ENCODE data around the gene MEI1.

The MEI1 gene

GRCh38 chr22:41821471-41822316, 122.4 kb downstream of the MEI1 start:
- no peak overlapping the region for H3K9ac ChIP-seq (ENCODE audit: insufficient read length, low read depth)
- peaks cover 25% of the 10 kb centered on the region for H3K4me1 ChIP-seq (ENCODE audit: insufficient read depth, insufficient read length)
- no peaks in the 10 kb centered on the region for H3K27me3 ChIP-seq (ENCODE audit: insufficient read depth, insufficient read length)
- DNase-seq (ENCODE audit: low read depth, low spot score): no peak
- H3K9me3 ChIP-seq (ENCODE audit: insufficient read depth, low read length): no peaks in the 10 kb centered on the region
- TF ChIP-seq SUZ12 (IDR thresholded peaks at IDR 0.05; ENCODE audit: extremely low read depth, insufficient read depth, insufficient read length) (no peak), YY1 (IDR thresholded peaks at IDR 0.05; ENCODE audit: insufficient read depth, insufficient read length) (no peak), ZNF274 (IDR thresholded peaks at IDR 0.05; ENCODE audit: low read depth, low read length) (no peak)
- peaks cover 31% of the 10 kb centered on the region for H3K36me3 ChIP-seq (ENCODE audit: insufficient read depth, insufficient read length, low read length)
- no peak overlapping the region for H3K4me3 ChIP-seq (ENCODE audit: insufficient read length, low read depth)

GRCh38 chr22:41822317-41823057, 123.2 kb downstream of the MEI1 start:
- H3K36me3 ChIP-seq (ENCODE audit: insufficient read depth, insufficient read length, low read length): peaks cover 29% of the 10 kb centered on the region
- H3K9ac ChIP-seq (ENCODE audit: insufficient read length, low read depth): no peak overlapping the region
- H3K4me3 ChIP-seq (ENCODE audit: insufficient read length, low read depth): no peak overlapping the region
- no peaks in the 10 kb centered on the region for H3K9me3 ChIP-seq (ENCODE audit: insufficient read depth, low read length)
- H3K27me3 ChIP-seq (ENCODE audit: insufficient read depth, insufficient read length): no peaks in the 10 kb centered on the region
- H3K4me1 ChIP-seq (ENCODE audit: insufficient read depth, insufficient read length): peaks cover 27% of the 10 kb centered on the region
- DNase-seq (ENCODE audit: low read depth, low spot score): no peak
- TF ChIP-seq SUZ12 (IDR thresholded peaks at IDR 0.05; ENCODE audit: extremely low read depth, insufficient read depth, insufficient read length): no peak
- no peak for TF ChIP-seq YY1 (IDR thresholded peaks at IDR 0.05; ENCODE audit: insufficient read depth, insufficient read length)
- TF ChIP-seq ZNF274 (IDR thresholded peaks at IDR 0.05; ENCODE audit: low read depth, low read length): no peak

- peaks cover 25% of the 10 kb centered on the region for H3K36me3 ChIP-seq (ENCODE audit: insufficient read depth, insufficient read length, low read length)
Measured at GRCh38 chr22:41823797-41824196, 124.5 kb downstream of the MEI1 start.

GRCh38 chr22:41825376-41825775, 126.1 kb downstream of the MEI1 start:
- H3K4me1 ChIP-seq (ENCODE audit: insufficient read depth, insufficient read length): peaks cover 28% of the 10 kb centered on the region
- no peak overlapping the region for H3K4me3 ChIP-seq (ENCODE audit: insufficient read length, low read depth)
- H3K9me3 ChIP-seq (ENCODE audit: insufficient read depth, low read length): no peaks in the 10 kb centered on the region
- peaks cover 16% of the 10 kb centered on the region for H3K36me3 ChIP-seq (ENCODE audit: insufficient read depth, insufficient read length, low read length)
- TF ChIP-seq ZNF274 (IDR thresholded peaks at IDR 0.05; ENCODE audit: low read depth, low read length): no peak
- TF ChIP-seq SUZ12 (IDR thresholded peaks at IDR 0.05; ENCODE audit: extremely low read depth, insufficient read depth, insufficient read length): no peak
- no peak for TF ChIP-seq YY1 (IDR thresholded peaks at IDR 0.05; ENCODE audit: insufficient read depth, insufficient read length)
- DNase-seq (ENCODE audit: low read depth, low spot score): no peak
- no peak overlapping the region for H3K9ac ChIP-seq (ENCODE audit: insufficient read length, low read depth)
- H3K27me3 ChIP-seq (ENCODE audit: insufficient read depth, insufficient read length): no peaks in the 10 kb centered on the region

More at GRCh38 chr22:41823797-41824196, 124.5 kb downstream of the MEI1 start:
- Histone ChIP-seq H3K9ac (ENCODE audit: insufficient read length, low read depth) (no peak overlapping the region), H3K4me1 (ENCODE audit: insufficient read depth, insufficient read length) (peaks cover 28% of the 10 kb centered on the region), H3K4me3 (ENCODE audit: insufficient read length, low read depth) (no peak overlapping the region), H3K27me3 (ENCODE audit: insufficient read depth, insufficient read length) (no peaks in the 10 kb centered on the region), H3K9me3 (ENCODE audit: insufficient read depth, low read length) (no peaks in the 10 kb centered on the region)
- TF ChIP-seq YY1 (IDR thresholded peaks at IDR 0.05; ENCODE audit: insufficient read depth, insufficient read length): no peak
- TF ChIP-seq SUZ12 (IDR thresholded peaks at IDR 0.05; ENCODE audit: extremely low read depth, insufficient read depth, insufficient read length): no peak
- no peak for TF ChIP-seq ZNF274 (IDR thresholded peaks at IDR 0.05; ENCODE audit: low read depth, low read length)
- no peak for DNase-seq (ENCODE audit: low read depth, low spot score)

- H3K9ac ChIP-seq (ENCODE audit: insufficient read length, low read depth): peak overlapping the region; percentile 21
- TF ChIP-seq ZNF274 (IDR thresholded peaks at IDR 0.05; ENCODE audit: low read depth, low read length) (no peak), YY1 (IDR thresholded peaks at IDR 0.05; ENCODE audit: insufficient read depth, insufficient read length) (no peak), SUZ12 (IDR thresholded peaks at IDR 0.05; ENCODE audit: extremely low read depth, insufficient read depth, insufficient read length) (no peak)
- H3K36me3 ChIP-seq (ENCODE audit: insufficient read depth, insufficient read length, low read length): peaks cover 11% of the 10 kb centered on the region
- DNase-seq (ENCODE audit: low read depth, low spot score): no peak
- no peaks in the 10 kb centered on the region for H3K9me3 ChIP-seq (ENCODE audit: insufficient read depth, low read length)
- H3K4me1 ChIP-seq (ENCODE audit: insufficient read depth, insufficient read length): peaks cover 28% of the 10 kb centered on the region
- H3K27me3 ChIP-seq (ENCODE audit: insufficient read depth, insufficient read length): no peaks in the 10 kb centered on the region
- H3K4me3 ChIP-seq (ENCODE audit: insufficient read length, low read depth): no peak overlapping the region
Measured at GRCh38 chr22:41826021-41826420, 126.7 kb downstream of the MEI1 start.

- peak overlapping the region; percentile 32 for H3K9ac ChIP-seq (ENCODE audit: insufficient read length, low read depth)
- no peaks in the 10 kb centered on the region for H3K27me3 ChIP-seq (ENCODE audit: insufficient read depth, insufficient read length)
- H3K36me3 ChIP-seq (ENCODE audit: insufficient read depth, insufficient read length, low read length): peaks cover 11% of the 10 kb centered on the region
- peaks cover 28% of the 10 kb centered on the region for H3K4me1 ChIP-seq (ENCODE audit: insufficient read depth, insufficient read length)
- H3K4me3 ChIP-seq (ENCODE audit: insufficient read length, low read depth): no peak overlapping the region
- DNase-seq (ENCODE audit: low read depth, low spot score): no peak
- H3K9me3 ChIP-seq (ENCODE audit: insufficient read depth, low read length): peaks cover 5% of the 10 kb centered on the region; the same call in 1 of the 2 replicates
- TF ChIP-seq SUZ12 (IDR thresholded peaks at IDR 0.05; ENCODE audit: extremely low read depth, insufficient read depth, insufficient read length): no peak
- no peak for TF ChIP-seq YY1 (IDR thresholded peaks at IDR 0.05; ENCODE audit: insufficient read depth, insufficient read length)
- TF ChIP-seq ZNF274 (IDR thresholded peaks at IDR 0.05; ENCODE audit: low read depth, low read length): no peak
Measured at GRCh38 chr22:41826430-41827383, 127.4 kb downstream of the MEI1 start.
